D721Med (cell line): Measurements from ENCODE around the gene ANKRD2.

ENCODE experiments used
- DNase-seq: peaks from one replicate; pipeline ENCODE4 v3.0.0; 2011; ENCODE audit warnings: low spot score; ENCODE audit not compliant: insufficient read length
- FAIRE-seq: peaks from 2 replicates; lab custom pipeline; 2011; peaks lifted over from hg19 to GRCh38; lab: Jason Lieb, UNC
- TF ChIP-seq, protein P1 (sequence below): IDR thresholded peaks from 2 replicates; pipeline ENCODE4 v1.5.1; 2012; ENCODE audit warnings: mild to moderate bottlenecking, control low read depth; ENCODE audit not compliant: insufficient read depth; ENCODE audit errors: missing control alignments

Gene ANKRD2

DNA sequence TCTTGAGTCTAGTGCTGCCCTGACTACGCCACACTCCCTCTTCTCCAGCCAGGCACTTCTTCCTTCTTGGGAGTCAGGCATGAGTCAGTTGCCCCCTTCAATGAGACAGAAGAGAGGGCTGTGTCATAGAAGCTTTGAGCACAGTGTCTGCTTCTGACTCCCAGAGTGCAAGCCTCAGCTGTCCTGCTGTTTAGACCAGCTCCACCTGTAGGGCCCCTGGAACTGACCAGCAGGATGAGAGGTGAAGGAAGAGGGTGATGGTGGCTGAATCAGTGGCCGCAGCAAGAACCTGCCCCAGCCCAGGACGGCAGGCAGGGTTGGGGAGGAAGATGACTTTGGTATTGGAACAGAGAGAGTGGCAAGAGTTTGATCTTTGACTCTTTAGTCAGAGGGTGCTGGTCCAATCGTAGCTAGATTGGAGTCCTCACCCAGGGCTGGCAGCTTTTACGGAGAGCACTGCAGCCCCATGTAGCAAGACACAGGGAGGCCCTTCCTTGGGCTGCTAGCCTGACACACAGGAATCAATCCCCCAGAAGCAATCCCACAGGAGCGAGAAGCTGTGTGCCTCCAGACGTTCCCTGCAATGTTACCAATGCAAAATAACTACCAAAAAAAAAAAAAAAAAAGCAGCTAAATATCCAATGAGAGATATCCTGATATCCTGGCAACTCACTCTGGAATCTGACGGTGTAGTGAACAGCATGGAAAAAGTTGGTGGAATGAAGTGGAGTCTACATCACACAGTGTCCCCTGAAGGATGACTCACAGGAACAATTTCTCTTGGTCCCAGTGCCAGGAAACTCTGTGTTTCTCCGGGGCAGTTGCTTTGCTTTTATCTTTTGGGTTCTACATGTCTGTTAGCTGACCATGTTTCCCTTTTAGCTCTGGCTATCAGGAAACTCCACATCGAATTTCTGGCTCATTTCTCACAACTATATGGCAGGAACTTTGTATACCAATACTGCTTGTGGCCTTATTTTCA lies 23.8 kb downstream of the ANKRD2 start:
- no peak for FAIRE-seq
- DNase-seq, result no peak
- TF ChIP-seq, protein P1, sequence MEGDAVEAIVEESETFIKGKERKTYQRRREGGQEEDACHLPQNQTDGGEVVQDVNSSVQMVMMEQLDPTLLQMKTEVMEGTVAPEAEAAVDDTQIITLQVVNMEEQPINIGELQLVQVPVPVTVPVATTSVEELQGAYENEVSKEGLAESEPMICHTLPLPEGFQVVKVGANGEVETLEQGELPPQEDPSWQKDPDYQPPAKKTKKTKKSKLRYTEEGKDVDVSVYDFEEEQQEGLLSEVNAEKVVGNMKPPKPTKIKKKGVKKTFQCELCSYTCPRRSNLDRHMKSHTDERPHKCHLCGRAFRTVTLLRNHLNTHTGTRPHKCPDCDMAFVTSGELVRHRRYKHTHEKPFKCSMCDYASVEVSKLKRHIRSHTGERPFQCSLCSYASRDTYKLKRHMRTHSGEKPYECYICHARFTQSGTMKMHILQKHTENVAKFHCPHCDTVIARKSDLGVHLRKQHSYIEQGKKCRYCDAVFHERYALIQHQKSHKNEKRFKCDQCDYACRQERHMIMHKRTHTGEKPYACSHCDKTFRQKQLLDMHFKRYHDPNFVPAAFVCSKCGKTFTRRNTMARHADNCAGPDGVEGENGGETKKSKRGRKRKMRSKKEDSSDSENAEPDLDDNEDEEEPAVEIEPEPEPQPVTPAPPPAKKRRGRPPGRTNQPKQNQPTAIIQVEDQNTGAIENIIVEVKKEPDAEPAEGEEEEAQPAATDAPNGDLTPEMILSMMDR, result no peak

DNA sequence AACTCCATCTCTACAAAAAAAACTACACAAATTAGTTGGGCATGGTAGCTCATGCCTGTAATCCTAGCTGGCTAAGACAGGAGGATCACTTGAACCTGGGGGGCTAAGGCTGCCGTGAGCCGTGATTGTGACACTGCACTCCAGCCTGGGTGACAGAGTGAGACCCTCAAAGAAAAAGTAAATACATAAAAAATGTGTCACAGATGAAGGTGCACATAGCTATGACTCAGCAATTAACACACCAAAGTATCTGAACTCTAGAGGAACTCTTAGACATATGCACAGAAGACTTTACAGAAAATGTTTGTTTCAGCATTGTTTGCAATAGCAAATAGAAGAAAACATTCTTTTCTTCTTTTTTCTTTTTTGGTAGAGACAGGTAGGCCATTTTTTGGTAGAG lies 25.2 kb downstream of the ANKRD2 start:
- no peak for FAIRE-seq
- no peak for DNase-seq
- TF ChIP-seq, protein P1, result no peak

DNA sequence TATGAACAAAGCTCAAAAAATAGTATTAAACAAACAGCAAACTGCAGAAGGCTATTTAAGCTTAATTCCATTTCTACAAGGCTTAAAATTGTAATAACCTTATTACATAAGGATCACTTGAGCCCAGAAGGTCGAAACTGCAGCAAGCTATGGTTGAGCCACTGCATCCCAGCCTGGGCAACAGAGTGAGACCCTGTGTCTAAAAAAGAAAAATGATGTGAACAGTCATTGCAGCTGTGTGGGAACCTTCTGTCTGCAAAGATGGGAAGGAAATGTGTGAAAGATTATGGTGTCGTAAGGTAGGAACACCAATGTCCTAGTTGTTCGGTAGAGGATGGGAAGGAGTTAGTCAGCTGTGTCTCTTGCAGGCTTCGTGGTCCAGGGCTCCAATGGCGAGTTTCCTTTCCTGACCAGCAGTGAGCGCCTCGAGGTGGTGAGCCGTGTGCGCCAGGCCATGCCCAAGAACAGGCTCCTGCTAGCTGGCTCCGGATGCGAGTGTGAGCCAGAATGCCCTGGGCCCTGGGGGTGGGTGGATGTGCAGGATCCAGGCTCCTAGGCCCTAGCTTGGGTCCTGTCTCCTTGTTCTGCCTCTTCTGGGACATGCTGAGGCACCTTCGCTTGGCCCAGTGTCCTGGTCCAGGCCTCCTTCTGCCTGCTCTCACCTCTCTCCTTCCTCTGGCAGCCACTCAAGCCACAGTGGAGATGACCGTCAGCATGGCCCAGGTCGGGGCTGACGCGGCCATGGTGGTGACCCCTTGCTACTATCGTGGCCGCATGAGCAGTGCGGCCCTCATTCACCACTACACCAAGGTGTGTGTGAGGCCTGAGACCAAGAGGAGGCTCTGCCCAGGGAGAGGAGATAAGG lies 26.1 kb downstream of the ANKRD2 start:
- TF ChIP-seq, protein P1, result no peak
- no peak for DNase-seq
- FAIRE-seq, result no peak

DNA sequence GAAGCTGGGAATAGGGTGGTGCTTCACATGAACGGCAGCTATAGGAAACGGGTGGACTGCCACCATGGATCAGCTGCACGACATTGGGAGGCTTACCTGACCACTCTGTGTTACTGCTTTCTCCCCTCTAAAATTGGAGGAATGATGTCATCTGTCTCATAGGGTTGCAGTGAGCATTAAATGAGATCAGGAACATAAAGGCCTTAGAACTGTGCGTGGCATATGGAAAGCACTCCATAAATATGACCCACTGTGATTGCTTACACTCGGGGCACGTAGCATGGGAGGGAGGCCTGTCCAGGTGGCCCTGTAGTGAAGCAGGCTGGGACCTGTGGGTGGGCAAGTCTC lies 26.7 kb downstream of the ANKRD2 start:
- DNase-seq (no peak), FAIRE-seq (no peak)
- TF ChIP-seq, protein P1, result no peak

DNA sequence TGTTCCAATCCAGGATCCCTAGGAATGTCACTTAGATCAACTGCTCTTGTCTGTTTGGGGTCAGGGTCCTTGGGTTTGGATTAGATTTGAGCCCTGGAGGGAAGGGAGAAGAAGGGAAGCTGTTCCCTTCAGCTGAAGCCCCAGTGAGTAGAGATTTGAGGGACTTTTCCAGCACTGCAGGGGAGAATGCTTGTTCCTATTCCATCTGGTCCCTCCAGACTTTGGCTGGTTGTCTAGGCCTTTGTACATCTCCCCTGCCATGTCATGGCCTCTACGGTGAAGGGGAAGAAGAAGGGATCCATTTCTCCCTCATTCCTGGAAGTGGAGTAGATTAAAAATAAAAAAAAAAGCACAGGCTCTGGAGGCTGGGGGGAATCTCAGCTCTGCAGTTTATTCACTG lies 28.0 kb downstream of the ANKRD2 start:
- DNase-seq (no peak), FAIRE-seq (no peak)
- TF ChIP-seq, protein P1, result no peak

DNA sequence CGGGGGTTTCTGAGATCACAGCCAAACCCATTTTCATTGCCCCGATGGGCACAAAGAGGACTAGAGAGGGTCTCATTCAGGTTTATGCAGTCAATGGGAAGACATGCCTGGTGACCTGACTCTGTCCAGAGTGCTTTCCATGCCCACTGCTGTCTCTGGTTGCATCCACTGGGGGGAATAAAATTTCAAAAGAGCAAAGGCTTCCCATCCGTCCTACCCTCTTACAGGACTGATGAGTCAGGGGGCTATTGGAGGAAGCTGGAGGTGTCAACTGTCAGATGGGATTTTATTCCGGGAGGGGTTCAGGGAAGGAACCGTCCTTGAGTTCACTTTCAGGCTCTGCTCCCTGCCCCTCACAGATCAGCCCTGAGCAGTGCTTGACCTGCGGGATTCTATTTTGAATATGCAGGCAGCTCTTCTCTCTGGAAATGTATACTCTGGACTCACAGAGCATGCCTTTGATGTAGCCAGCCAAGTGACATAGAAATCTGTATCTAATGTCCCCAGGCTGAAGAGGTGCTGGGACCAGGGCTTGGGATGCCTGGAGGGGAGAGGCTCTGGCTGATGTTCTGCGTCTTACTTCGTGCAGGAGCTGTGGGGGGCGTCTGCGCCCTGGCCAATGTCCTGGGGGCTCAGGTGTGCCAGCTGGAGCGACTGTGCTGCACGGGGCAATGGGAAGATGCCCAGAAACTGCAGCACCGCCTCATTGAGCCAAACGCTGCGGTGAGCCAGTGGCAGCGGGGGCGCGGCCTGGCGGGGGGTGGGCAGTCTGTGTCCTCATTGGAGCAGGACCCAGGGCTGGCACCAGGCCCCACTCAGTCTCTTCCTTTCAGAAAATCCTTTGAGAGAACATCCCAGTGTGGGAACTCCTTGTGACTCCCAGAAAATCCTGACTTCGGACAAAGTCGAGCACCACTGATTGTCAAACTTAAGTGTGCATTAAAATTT lies 29.0 kb downstream of the ANKRD2 start:
- DNase-seq (no peak), FAIRE-seq (no peak)
- TF ChIP-seq, protein P1, result no peak
